NB4 (cell line): Measurements from ENCODE around the gene SNX9.
"Not testable (repeated sequence)": the region's sequence is repeated elsewhere in the genome, so short reads cannot be mapped to it uniquely, and the experiment has no call there.

Experiments
- DNase-seq: peaks from one replicate; pipeline ENCODE4 v3.0.0; 2010; ENCODE audit warnings: low read depth
- H3K4me3 ChIP-seq: one replicate; pipeline ENCODE4 v1.5.1; 2011; ENCODE audit warnings: mild to moderate bottlenecking, low read depth, low read length, moderate library complexity
- MAX ChIP-seq: IDR thresholded peaks from 2 replicates; pipeline ENCODE4 v1.6.1; 2011; ENCODE audit warnings: low read depth, low read length
- MYC ChIP-seq: IDR thresholded peaks from 2 replicates; pipeline ENCODE4 v1.6.1; 2011; ENCODE audit warnings: low read depth, low read length
- POLR2A ChIP-seq: IDR thresholded peaks from 2 replicates; pipeline ENCODE4 v1.6.1; 2011; ENCODE audit warnings: mild to moderate bottlenecking; ENCODE audit not compliant: insufficient read length; ENCODE audit errors: extremely low read depth
- TF ChIP-seq, protein P1 (sequence below): IDR thresholded peaks from one replicate; pipeline ENCODE4 v1.5.1; 2012; ENCODE audit warnings: low read depth, low read length

SNX9 gene

GRCh38 chr6:157795841-157796240, 27.2 kb upstream of the SNX9 start:
- TF ChIP-seq MAX (no peak), MYC (no peak), POLR2A (no peak)
- TF ChIP-seq, protein P1, sequence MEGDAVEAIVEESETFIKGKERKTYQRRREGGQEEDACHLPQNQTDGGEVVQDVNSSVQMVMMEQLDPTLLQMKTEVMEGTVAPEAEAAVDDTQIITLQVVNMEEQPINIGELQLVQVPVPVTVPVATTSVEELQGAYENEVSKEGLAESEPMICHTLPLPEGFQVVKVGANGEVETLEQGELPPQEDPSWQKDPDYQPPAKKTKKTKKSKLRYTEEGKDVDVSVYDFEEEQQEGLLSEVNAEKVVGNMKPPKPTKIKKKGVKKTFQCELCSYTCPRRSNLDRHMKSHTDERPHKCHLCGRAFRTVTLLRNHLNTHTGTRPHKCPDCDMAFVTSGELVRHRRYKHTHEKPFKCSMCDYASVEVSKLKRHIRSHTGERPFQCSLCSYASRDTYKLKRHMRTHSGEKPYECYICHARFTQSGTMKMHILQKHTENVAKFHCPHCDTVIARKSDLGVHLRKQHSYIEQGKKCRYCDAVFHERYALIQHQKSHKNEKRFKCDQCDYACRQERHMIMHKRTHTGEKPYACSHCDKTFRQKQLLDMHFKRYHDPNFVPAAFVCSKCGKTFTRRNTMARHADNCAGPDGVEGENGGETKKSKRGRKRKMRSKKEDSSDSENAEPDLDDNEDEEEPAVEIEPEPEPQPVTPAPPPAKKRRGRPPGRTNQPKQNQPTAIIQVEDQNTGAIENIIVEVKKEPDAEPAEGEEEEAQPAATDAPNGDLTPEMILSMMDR: no peak
- no peak overlapping the region for H3K4me3 ChIP-seq
- no peak for DNase-seq

- DNase-seq: peak; percentile 36
- H3K4me3 ChIP-seq: no peak overlapping the region
- TF ChIP-seq POLR2A: no peak
- TF ChIP-seq, protein P1: no peak
- TF ChIP-seq MAX: no peak
- no peak for TF ChIP-seq MYC
Measured at GRCh38 chr6:157798851-157799250, 24.2 kb upstream of the SNX9 start.

- DNase-seq, H3K4me3 ChIP-seq: not testable (repeated sequence)
Measured at GRCh38 chr6:157799561-157799960, 23.5 kb upstream of the SNX9 start.

- peak; percentile 42 for DNase-seq
- TF ChIP-seq POLR2A (no peak), MAX (no peak), MYC (no peak)
- TF ChIP-seq, protein P1: no peak
Measured at GRCh38 chr6:157800420-157801237, 22.4 kb upstream of the SNX9 start.

DNA sequence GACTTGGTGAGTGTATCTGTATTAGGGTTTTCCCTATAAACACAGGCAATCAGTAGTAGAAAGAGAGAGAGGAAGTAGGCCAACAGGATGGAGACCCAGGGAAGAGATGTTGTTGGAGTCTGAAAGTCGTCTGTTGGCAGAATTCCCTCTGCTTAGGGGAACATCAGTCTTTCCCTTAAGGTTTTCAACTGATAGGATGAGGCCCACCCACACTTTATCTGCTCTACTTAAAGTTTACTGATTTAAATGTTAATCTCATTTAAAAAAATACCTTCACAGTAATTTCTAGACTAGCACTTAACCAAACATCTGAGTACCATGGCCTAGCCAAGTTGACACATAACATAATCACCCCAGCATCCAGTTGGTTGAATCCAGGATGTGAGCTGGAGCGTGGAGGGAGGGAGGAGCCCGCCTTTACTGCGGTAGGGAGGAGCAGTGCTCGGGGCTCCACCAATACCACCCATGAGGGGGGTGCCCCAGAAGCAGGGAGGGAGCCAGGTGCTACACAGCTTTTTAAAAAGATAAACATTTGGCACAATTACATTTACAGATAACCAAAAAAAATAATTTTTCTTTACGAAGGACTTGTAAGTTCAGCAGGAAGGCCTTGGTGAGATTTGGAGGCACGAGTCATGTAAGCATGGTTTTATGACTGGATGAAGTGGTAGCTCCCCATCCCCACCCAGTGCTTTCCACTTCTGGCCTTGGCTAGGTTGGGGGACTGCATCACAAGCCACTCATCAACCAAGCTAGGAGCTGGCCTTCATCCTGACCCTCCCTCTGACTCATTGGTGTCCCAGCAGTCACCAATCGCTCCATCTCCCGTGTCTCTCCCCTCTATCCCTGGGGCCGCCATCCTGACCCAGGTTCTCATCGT, 18.4 kb upstream of the SNX9 start:
- TF ChIP-seq POLR2A: no peak
- TF ChIP-seq, protein P1: no peak
- TF ChIP-seq MAX: no peak
- TF ChIP-seq MYC: no peak
- no peak overlapping the region for H3K4me3 ChIP-seq
- DNase-seq: no peak

More at GRCh38 chr6:157800420-157801237, 22.4 kb upstream of the SNX9 start:
- no peak overlapping the region for H3K4me3 ChIP-seq

GRCh38 chr6:157806131-157806855, 16.8 kb upstream of the SNX9 start:
- DNase-seq: no peak
- no peak for TF ChIP-seq MYC
- TF ChIP-seq, protein P1: no peak
- no peak for TF ChIP-seq POLR2A
- no peak for TF ChIP-seq MAX
- H3K4me3 ChIP-seq: no peak overlapping the region
